Stimulated activated CD4-positive, alpha-beta T cell treated with anti-CD3 and anti-CD28 coated beads, Interleukin-1b, Interleukin-23, amount 100 ng/mL, for 1 hour (primary cell): Measurements from ENCODE around the gene SPATS2L.

Experiments
- DNase-seq, 2 donors: peaks; one replicate each; pipeline ENCODE4 v3.0.0-alpha.2; 2020; ENCODE audit warnings: low read depth in 2 of 2

The SPATS2L gene

GRCh38 chr2:200498402-200499162 is 192.1 kb downstream of the SPATS2L start:
- no peak for DNase-seq

GRCh38 chr2:200502196-200502595 is 195.7 kb downstream of the SPATS2L start:
- DNase-seq, result no peak

GRCh38 chr2:200506679-200507078 is 200.2 kb downstream of the SPATS2L start:
- no peak for DNase-seq

- DNase-seq, result no peak
Measured at GRCh38 chr2:200507179-200507578, 200.7 kb downstream of the SPATS2L start.

- no peak for DNase-seq
Measured at GRCh38 chr2:200509235-200509611, 202.7 kb downstream of the SPATS2L start.

- peak; percentile 68 to 85 for DNase-seq
Measured at GRCh38 chr2:200509612-200510433, 203.3 kb downstream of the SPATS2L start, which contains the start of gene KCTD18. TSS of gene KCTD18 (minus strand) at chr2:200510068. CDS start at chr2:200507016, 3,052 bp downstream.

- DNase-seq, result no peak
Measured at GRCh38 chr2:200515155-200515554, 208.7 kb downstream of the SPATS2L start.

GRCh38 chr2:200523158-200523557 is 216.7 kb downstream of the SPATS2L start:
- DNase-seq, result no peak

- no peak for DNase-seq
Measured at GRCh38 chr2:200523604-200524003, 217.1 kb downstream of the SPATS2L start.

- DNase-seq, result no peak
Measured at GRCh38 chr2:200525066-200525465, 218.6 kb downstream of the SPATS2L start.

- DNase-seq, result no peak
Measured at GRCh38 chr2:200525551-200525881, 219.0 kb downstream of the SPATS2L start.

GRCh38 chr2:200525882-200526651 is 219.6 kb downstream of the SPATS2L start, which contains the start of gene SGO2:
TSS of gene SGO2 (plus strand) at chr2:200526207. CDS start at chr2:200532976, 6,769 bp downstream.
- peak; percentile 87 to 88 for DNase-seq

GRCh38 chr2:200528228-200528627 is 221.7 kb downstream of the SPATS2L start:
- DNase-seq, result no peak
